GM21360 (cell line): ENCODE measurements around the gene SAMM50.

Source experiments
- ATAC-seq: cut with Tn5 transposase; IDR thresholded peaks from one replicate; pipeline ENCODE4 v1.9.1; 2021; ENCODE audit warnings: mild to moderate bottlenecking, moderate library complexity; ENCODE audit not compliant: unreplicated experiment

SAMM50 gene

DNA sequence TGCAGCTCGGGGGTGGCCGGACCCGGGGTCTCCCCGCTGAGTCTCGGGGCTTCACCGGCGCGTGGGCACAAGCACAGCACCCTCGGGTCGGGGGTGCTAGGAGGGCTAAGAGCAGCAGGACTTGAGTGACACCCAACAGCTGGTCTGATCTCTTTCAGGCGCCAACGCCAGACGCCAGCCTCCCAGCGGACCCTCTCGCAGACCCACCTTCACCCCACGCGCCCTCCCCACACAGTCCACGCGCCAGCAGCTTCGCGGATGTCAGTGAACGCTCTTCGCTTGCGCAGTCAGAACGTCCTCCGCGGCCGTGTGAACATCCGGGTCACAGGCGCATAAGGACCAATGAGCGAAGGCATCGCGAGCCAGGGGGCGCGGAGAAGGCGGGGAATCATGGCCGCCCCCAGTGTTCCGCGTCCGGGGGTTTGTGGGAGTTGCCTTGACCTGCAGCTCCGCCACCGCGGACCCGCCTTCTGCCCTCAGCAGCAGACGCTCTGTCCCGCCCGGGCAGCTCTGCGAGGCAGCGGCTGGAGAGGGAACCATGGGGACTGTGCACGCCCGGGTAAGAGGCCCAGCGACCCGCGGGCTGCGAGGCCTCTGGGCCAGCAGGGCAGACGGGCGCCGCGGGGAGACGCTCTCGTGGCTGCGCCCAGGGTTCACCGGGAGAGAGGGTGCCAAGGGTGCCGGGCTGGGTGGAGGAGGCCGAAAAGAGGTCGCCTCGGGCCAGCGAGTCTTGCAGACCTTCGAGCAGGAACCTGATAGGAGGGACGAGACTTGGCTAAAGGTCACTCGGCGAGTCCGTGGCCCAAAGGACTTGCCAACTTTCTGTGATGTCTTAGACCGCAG, at the start of gene SAMM50:
TSS of gene SAMM50 (plus strand) at position 403 of the 843 bp plus-strand sequence. CDS start at position 539, 136 bp downstream.
- peak; percentile 85 for ATAC-seq

DNA sequence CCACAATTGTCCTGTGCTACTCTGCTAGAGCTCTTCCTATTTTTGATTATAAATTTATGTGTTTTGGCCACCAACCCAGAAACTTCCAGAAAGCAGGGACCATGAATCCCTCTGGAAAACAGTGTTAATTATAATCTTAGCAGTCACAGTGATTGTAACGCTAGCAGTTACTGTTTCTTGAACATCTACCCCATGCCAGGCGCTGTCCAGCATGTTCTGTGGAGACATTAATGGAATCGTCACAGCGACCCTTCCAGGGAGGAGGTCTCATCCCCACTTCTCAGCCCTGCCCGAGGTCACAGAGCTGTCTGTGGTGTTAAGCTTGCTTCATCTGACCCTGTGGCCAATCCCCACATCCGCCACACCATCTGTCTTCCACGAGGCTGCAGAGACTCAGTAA, 49.6 kb upstream of the SAMM50 start:
- ATAC-seq: no peak

DNA sequence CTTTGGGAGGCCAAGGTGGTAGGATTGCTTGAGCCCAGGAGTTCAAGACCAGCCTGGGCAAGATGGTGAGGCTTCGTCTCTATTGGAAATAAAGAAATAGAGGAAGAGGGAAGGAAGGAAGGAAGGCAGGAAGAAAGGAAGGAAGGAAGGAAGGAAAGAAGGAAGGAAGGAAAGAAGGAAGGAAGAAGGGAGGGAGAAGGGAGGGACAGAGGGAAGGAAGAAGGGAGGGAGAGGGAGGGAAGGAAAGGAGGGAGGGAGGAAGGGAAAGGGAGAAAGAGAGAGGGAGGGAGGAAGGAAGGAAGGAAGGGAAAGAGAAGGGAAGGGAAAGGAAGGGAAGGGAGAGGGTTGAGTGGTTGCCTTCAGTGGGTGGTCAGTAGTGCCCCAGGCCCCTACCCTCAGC, 45.5 kb upstream of the SAMM50 start:
- ATAC-seq: no peak

DNA sequence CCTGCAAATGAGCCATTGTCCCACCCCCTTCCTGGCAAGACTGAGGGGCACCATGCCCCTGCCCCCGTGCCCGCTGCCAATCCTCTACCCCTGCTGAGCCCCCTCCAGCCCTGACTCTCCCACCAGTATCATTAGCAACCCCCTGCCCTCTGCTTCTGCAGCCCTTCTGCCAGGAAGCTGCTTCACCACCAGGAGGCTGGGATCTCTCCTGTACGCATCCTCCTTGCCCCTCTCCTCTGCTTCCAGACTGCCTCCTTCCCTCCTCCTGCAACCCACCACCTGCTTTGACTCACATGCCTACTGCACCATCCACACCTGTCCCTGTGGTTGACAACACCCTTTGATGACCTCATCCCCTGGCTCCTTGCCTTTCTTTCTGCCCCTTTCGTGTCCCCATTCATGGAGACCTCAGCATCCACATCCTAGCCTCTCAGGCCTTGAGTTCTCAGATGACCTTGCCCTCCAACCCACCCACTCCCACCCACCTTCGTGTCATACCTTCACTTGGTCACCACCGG, 45.0 kb upstream of the SAMM50 start:
- ATAC-seq: no peak

DNA sequence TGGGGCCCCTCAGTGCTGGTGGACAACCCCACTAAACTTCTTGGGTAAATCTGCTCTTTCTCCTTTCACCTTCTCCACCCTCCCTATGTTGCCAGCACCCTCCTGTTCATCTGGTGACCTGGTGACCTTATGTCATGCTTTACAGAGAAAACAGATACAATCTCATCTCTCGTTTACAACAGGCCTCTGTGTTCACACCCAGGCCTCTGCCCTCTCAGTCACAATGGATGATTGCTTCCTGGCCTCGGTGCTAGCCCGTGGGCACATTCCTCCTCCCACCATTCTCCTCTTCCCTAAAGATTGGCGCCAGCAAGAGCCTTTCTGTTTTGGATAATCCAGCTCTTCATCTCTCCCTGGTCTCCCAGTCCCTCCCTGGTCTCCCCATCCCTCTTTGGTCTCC, 43.9 kb upstream of the SAMM50 start:
- ATAC-seq: no peak

DNA sequence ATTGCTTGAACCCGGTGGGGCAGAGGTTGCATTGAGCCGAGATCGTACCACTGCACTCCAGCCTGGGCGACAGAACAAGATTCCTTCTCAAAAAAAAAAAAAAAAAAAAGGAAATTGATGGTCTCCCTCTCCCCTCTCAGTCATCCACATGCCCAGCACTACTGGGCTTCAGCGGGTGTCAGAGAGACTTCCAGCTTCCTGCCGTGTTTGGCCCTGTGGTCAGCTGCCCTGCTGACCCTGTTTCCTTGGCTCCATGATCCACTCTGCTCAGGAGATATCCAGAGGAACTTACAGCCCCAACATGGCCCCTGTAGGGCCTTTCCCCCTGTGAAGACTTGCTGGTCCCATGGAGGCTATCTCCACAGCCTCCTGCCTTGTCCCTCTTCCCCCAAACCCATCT, 37.7 kb upstream of the SAMM50 start:
- no peak for ATAC-seq

DNA sequence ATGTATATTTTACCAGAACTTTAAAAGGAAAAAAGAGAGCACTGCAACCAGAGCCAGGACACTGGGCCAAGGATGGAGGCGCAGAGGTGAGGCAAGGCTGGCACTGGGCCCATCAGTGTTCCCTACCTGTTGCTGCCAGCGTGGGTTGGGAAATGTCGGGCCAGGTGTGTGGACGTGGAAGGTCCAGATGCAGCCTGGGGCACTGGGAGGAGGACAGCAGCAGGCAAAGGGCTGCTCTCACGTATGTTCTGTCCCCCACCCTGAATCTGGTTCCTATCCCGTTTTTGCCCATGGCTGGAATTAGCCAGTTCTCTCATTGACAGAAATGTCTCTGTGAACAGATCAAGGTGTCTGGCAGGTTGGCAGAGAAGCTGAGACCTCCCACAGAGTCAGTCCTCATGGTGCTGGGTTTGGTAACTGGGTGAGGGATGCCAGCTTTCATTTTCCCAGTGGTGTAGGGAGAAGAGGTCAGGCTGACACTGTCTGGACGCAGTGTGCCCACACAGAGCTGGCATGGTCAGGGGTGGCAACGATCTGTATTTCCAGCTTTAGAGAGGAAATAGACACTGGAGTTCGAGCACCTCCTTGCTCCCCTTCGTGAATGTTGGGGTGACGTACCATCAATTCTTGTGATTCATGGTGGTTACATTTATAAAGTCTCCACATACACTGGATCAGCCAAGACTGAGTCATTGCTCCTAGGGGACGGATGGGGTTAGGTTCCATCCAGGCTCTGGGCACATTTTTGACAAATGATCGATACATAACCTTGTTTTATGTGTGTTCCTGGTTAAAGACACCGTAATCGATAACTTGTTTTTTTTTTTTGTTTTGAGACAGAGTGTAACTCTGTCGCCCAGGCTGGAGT, 35.9 kb upstream of the SAMM50 start:
- ATAC-seq: no peak

DNA sequence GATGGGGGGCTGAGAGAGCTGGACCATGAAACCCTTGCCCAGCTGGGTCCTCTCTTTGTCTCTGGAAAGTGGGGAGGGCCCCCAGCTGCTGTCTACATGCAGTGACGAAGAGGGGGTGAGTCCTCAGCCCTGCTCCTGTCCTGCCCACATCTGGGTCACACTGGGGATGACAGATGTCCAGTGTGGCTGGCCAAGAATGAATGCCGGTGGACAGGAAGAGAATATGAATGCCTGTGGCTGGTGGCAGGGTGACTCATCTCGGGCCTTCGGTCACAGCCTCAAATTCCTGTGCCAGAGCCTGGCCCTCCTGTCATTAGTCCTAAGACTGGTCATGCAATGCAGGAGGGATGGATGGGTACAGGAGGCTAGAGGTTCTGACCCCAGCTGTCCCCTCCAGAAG, 33.9 kb upstream of the SAMM50 start:
- ATAC-seq: no peak

DNA sequence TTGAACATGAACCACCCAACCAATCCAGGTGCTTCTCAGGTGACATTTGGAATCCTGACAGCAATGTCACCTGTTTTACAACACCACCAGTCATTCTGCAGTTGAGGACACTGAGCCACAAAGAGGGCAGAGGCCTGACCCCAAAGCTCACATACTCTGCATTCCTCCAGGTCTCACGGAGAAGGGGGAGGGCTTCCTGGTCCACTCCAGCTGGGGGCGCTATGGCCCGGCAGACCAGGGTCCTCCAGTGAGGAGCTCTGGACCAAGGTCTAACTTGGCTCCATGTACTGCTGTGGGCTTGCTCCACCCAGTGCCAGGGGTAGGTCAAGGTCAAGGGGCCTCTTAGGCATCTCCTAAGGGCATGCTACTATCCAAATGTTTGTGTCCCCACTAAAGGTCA, 33.1 kb upstream of the SAMM50 start:
- no peak for ATAC-seq

DNA sequence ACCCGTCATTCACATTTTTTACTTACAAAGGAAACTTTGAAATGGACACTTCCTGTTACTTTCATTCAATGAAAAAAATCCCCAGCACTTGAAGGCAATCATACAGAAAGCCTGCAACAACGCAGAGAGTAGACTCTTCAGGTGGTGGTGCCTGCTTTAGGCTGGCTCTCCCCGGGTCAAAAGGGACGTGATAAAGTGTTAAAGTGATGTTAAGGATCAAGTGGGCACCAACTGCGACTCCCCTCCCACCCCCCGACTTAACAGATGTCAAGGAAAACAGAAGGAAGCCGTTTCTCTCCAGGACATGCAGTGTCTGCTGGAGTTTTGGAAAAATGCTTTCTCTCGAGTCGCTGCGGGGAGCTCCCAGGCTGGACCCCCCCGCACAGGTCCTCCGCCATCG, 32.1 kb upstream of the SAMM50 start:
- no peak for ATAC-seq

DNA sequence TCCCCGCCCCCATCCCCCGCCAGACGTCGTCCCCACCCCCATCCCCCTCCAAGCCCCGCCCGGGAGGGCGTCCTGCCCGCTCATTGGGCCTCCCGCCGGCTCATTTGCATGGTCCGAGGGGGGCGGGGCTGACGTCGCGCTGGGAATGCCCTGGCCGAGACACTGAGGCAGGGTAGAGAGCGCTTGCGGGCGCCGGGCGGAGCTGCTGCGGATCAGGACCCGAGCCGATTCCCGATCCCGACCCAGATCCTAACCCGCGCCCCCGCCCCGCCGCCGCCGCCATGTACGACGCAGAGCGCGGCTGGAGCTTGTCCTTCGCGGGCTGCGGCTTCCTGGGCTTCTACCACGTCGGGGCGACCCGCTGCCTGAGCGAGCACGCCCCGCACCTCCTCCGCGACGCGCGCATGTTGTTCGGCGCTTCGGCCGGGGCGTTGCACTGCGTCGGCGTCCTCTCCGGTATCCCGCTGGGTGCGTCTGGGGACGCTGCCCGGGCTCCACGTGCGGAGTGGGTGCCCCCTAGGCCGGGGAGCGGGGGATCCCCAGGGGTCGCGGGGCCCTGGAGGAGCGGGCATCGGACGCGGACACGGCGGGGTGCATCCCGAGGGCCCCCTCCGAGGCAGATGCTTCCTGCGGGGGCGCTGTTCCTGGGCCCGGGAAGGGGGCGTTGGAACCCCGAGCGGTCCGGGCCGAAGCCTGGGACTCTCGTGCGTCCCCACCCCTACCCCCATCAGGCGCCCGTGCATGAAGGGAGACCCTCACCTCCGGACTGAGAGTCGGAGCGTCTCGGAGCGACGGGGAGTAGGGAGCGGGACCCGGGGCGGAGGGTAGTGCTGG, 31.4 kb upstream of the SAMM50 start, which contains the start of gene PNPLA3:
TSS of gene PNPLA3 (plus strand) at position 175 of the 834 bp plus-strand sequence. CDS start at position 282, 107 bp downstream.
- no peak for ATAC-seq

DNA sequence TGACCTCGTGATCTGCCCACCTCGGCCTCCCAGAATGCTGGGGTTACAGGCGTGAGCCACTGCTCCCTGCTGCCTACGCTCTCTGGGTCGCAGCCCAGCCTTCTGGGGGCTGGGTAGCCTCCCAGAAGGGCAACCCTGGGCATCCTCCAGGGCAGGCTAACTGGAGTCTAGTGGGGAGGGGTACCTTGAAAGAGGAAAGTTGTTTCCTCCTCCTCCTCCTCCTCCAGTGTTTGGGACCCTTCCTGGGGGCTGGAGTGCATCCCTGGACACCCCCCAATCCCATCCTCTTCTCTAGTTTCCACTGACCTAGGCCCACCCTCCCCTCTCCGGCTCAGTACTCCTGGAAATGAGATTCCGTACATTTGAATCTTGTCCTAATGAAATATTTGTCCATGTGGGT, 30.4 kb upstream of the SAMM50 start:
- ATAC-seq: no peak

DNA sequence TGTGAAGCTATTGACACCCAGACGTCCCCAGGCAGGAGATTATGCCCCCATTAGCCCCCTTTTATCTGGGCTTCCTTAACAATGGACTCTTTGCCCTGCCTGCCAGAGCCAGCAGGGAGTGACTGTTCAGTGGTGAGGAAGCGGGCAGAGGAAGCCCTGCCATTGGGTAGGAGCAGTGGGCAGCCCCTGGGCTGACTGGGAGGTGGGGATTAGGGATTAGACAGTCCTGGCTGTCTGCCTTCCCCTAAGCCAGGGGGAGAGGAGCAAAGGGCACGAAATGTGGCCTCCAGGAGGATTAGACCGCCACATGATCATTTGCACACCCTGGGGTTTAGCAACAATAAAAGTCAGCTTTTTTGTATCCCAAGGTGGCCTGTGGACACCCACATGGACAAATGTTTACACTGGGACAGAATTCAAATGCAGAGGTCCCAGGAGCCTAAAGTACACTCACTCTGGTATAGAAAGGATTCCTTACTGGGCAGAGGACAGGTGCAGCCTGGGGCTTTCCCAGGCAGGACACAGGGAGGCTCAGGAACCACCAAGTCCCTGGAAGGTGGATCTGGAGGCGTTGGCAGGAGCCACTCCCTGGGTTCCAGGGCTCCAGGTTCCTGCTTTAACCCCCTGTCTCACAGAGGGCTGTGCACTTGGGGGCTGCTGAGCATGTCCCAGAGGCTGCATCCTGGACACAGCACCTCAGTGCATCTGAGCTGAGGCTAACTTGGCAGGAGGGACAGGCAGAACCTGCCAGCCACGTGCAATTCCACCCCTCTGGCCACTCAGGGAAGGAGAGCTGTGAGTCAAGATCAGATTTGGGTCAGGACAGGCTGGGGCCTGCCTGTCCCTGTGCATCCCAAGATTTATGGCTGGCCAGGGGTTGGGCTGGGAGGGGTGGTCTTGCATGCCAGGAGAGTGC, 29.6 kb upstream of the SAMM50 start:
- ATAC-seq: no peak

DNA sequence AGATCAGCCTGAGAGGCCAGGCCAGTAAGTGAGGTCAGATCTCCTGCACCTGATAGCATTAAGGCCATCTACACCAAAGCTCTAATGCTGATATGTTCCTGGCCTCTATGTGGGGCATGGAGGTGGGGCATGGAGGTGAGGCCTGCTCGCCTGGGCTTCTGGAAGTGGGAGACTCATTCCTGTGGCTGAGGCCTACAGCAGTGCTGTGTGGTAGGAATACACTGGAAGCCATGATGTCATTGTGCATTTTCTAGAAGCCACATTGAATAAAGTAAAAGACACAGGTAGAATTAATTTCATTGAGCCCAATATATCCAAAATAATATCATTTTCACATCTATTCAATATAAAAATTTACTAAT, 28.9 kb upstream of the SAMM50 start:
- ATAC-seq: no peak

DNA sequence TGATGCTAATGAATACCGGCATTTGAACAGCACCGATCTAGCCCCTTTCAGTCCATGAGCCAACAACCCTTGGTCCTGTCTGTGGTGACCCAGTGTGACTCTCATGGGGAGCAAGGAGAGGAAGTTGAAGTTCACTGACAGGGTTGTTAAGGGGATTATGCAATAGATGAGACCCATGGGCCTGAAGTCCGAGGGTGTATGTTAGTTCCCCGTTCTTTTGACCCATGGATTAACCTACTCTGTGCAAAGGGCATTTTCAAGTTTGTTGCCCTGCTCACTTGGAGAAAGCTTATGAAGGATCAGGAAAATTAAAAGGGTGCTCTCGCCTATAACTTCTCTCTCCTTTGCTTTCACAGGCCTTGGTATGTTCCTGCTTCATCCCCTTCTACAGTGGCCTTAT, 26.8 kb upstream of the SAMM50 start:
- ATAC-seq: no peak

DNA sequence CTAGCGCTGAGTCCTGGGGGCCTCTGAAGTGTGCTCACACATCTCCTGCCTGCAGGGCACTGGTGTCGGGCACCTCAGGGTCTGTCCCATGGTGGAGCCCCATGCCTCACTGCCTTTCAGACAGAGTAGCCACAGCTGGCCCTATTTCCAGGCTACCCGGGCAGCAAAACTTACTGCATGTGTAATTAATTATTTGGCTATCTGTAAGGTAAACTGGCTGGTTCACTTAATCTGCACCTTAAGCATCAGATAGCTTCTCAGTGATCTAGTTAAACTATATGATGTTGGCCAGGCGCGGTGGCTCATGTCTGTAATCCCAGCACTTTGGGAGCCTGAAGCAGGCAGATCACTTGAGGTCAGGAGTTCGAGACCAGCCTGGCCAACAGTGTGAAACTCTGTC, 26.3 kb upstream of the SAMM50 start:
- ATAC-seq: no peak

DNA sequence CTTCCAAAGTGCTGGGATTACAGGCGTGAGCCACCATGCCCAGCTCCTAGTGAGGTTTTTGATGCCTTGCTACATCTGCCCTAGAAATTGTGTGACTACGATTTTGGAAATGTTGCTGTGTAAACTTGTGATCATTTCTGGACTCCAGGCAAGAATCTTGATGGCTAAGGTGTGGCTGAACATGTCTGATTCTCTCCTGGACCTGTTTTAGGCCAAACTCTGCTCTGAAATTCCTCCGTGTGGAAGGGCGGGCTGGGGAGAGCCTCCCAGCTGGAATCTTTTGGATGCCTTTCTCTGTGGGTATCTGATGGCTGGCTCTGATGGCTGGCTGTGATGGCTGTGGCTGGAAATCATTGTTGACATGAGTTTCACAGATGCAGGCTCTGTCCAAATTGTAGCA, 23.5 kb upstream of the SAMM50 start:
- no peak for ATAC-seq

DNA sequence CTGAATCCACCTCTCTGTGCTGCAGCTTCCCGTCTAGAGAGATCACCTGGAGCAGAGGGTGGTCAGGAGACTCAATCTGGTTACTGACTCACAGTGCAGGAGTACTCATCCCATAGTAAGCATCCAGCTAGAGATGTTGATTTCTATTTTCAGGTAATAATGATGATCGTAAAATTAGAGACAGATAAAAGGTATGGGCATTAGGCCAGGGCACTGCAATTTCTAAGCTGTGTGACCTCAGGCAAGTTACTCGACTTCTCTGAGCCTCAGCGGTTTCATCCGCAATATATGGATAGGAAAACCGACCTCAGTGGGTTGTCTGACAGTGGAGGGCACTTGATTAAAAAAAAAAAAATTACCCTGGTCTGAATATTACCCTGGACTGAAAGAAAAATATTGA, 13.8 kb upstream of the SAMM50 start:
- no peak for ATAC-seq

DNA sequence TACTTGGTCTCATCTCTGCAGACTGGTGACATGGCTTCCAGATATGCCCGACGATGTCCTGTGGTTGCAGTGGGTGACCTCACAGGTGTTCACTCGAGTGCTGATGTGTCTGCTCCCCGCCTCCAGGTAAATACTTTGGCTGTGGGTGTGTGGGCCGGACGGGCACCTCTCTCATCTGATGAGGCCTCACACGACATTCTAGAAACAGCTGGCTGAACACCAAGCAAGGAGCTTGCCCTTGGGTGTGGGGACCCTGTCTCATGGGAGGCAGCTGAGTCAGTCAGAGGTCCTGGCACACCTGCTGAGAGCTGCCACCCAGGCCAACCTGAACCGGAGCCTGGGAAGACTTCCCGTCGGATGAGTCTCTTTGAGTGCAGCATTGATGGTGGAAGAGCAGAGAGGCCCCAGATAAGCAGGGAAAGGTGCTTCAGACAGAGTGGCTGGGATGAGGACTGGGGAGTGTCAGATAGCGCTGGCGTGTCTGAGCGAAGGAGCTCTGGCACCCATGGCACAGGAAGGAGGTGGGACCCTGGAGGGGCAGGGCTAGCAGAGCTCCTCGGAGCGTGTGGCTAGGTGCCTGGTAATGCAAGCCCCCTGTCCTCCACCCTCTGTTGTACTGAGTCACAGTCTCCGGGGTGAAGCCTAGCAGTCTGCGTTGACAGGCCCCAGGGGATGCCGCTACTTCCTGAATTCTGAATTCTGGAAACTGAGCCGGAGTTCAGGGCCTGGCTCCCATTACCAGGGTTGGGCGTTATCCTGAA, 10.4 kb upstream of the SAMM50 start:
- no peak for ATAC-seq
